HEK293 (cell line): Measurements from ENCODE around the gene INO80E.

Experiments
- CTCF ChIA-PET: fragments of 350-600 bp; formaldehyde crosslinking; extraction: SDS; loops from one replicate; lab custom pipeline; 2021; ENCODE audit warnings: antibody characterized with exemption; lab: Yijun Ruan, JAX
- POLR2A ChIA-PET: fragments of 300-600 bp; formaldehyde crosslinking; extraction: SDS; loops from one replicate; lab custom pipeline; 2020; ENCODE audit warnings: antibody characterized with exemption, inconsistent platforms; lab: Yijun Ruan, JAX
- H3K27ac ChIP-seq: fragments of 200-500 bp; sonication (Bioruptor generic); 2 replicates; pipeline ENCODE4 v1.5.1; 2014; ENCODE audit warnings: low read depth, low read length, control low read depth, inconsistent platforms; ENCODE audit errors: extremely low read depth
- H3K36me3 ChIP-seq, 2 experiments: fragments of 200-500 bp in 1 of 2; sonication (Bioruptor generic) in 1 of 2; 1 replicate in 1 of 2; 2 replicates in 1 of 2; pipeline ENCODE4 v1.5.1; 2014 to 2017; ENCODE audit warnings: inconsistent platforms in 2 of 2, low read length in 2 of 2; ENCODE audit not compliant: control insufficient read depth in 2 of 2, insufficient read depth in 1 of 2
- H3K4me1 ChIP-seq: fragments of 200-500 bp; sonication (Bioruptor generic); 2 replicates; pipeline ENCODE4 v1.5.1; 2014; ENCODE audit warnings: mild to moderate bottlenecking, low read length, inconsistent platforms; ENCODE audit not compliant: control insufficient read depth, insufficient read depth
- H3K4me3 ChIP-seq: 2 replicates; pipeline ENCODE4 v1.5.1; 2011; ENCODE audit warnings: low read depth, mild to moderate bottlenecking, control low read depth, low read length, moderate library complexity
- H3K9me3 ChIP-seq: fragments of 200-500 bp; sonication (Bioruptor generic); 2 replicates; pipeline ENCODE4 v1.5.1; 2014; ENCODE audit warnings: low read depth, low read length, inconsistent platforms; ENCODE audit not compliant: control insufficient read depth, insufficient read depth
- GFI1B ChIP-seq: fragments of 450-650 bp; formaldehyde crosslinking; IDR thresholded peaks from 2 replicates; pipeline ENCODE4 v1.5.1; 2016; ENCODE audit warnings: missing biosample characterization, missing genetic modification characterization
- KLF7 ChIP-seq: fragments of 450-650 bp; formaldehyde crosslinking; IDR thresholded peaks from 2 replicates; pipeline ENCODE4 v1.5.1; 2016; ENCODE audit warnings: missing biosample characterization, missing genetic modification characterization, borderline replicate concordance
- PBX3 ChIP-seq: sonication (generic); formaldehyde crosslinking; IDR thresholded peaks from 2 replicates; pipeline ENCODE4 v1.8.1; 2022; ENCODE audit warnings: mild to moderate bottlenecking, moderate library complexity, missing genetic modification reagents
- PRDM4 ChIP-seq: fragments of 450-650 bp; formaldehyde crosslinking; IDR thresholded peaks from 2 replicates; pipeline ENCODE4 v1.5.1; 2017; ENCODE audit warnings: missing biosample characterization, missing genetic modification characterization
- REPIN1 ChIP-seq: fragments of 450-650 bp; formaldehyde crosslinking; IDR thresholded peaks from 2 replicates; pipeline ENCODE4 v1.5.1; 2017; ENCODE audit warnings: missing biosample characterization, missing genetic modification characterization, low read depth
- SP3 ChIP-seq: fragments of 450-650 bp; formaldehyde crosslinking; IDR thresholded peaks from 2 replicates; pipeline ENCODE4 v1.5.1; 2016; ENCODE audit warnings: missing biosample characterization, missing genetic modification characterization
- YY2 ChIP-seq: fragments of 450-650 bp; formaldehyde crosslinking; IDR thresholded peaks from 2 replicates; pipeline ENCODE4 v1.5.1; 2016; ENCODE audit warnings: missing biosample characterization, missing genetic modification characterization
- ZBTB20 ChIP-seq: fragments of 450-650 bp; formaldehyde crosslinking; IDR thresholded peaks from 2 replicates; pipeline ENCODE4 v1.5.1; 2016; ENCODE audit warnings: missing biosample characterization, missing genetic modification characterization
- ZBTB44 ChIP-seq: fragments of 450-650 bp; IDR thresholded peaks from 2 replicates; pipeline ENCODE4 v1.5.1; 2018; ENCODE audit warnings: missing biosample characterization, mild to moderate bottlenecking, missing genetic modification characterization
- ZFP69B ChIP-seq: fragments of 450-650 bp; formaldehyde crosslinking; IDR thresholded peaks from 2 replicates; pipeline ENCODE4 v1.5.1; 2016; ENCODE audit warnings: missing biosample characterization, missing genetic modification characterization
- ZNF155 ChIP-seq: fragments of 450-650 bp; formaldehyde crosslinking; IDR thresholded peaks from 2 replicates; pipeline ENCODE4 v1.5.1; 2016; ENCODE audit warnings: missing biosample characterization, missing genetic modification characterization
- ZNF184 ChIP-seq: fragments of 450-650 bp; IDR thresholded peaks from 2 replicates; pipeline ENCODE4 v1.5.1; 2018; ENCODE audit warnings: missing biosample characterization, mild to moderate bottlenecking, missing genetic modification characterization
- ZNF302 ChIP-seq: fragments of 450-650 bp; formaldehyde crosslinking; IDR thresholded peaks from 2 replicates; pipeline ENCODE4 v1.5.1; 2016; ENCODE audit warnings: missing biosample characterization, missing genetic modification characterization, low read depth
- ZNF391 ChIP-seq: fragments of 450-650 bp; formaldehyde crosslinking; IDR thresholded peaks from 2 replicates; pipeline ENCODE4 v1.5.1; 2016; ENCODE audit warnings: low read depth, missing biosample characterization, missing genetic modification characterization, borderline replicate concordance
- ZNF488 ChIP-seq: fragments of 450-650 bp; formaldehyde crosslinking; IDR thresholded peaks from 2 replicates; pipeline ENCODE4 v1.5.1; 2016; ENCODE audit warnings: missing biosample characterization, missing genetic modification characterization
- ZNF501 ChIP-seq: fragments of 450-650 bp; formaldehyde crosslinking; IDR thresholded peaks from 2 replicates; pipeline ENCODE4 v1.5.1; 2016; ENCODE audit warnings: missing biosample characterization, missing genetic modification characterization
- ZNF513 ChIP-seq: fragments of 450-650 bp; IDR thresholded peaks from 2 replicates; pipeline ENCODE4 v1.5.1; 2018; ENCODE audit warnings: missing biosample characterization, missing genetic modification characterization
- ZNF518A ChIP-seq: fragments of 450-650 bp; formaldehyde crosslinking; conservative IDR thresholded peaks from 2 replicates; pipeline ENCODE4 v1.5.1; 2016; ENCODE audit warnings: low read depth, missing biosample characterization, missing genetic modification characterization
- ZNF785 ChIP-seq: fragments of 450-650 bp; formaldehyde crosslinking; IDR thresholded peaks from 2 replicates; pipeline ENCODE4 v1.5.1; 2016; ENCODE audit warnings: missing biosample characterization, missing genetic modification characterization

Gene INO80E

GRCh38 chr16:29972992-29973383, 23.1 kb upstream of the INO80E start (continued):
- TF ChIP-seq ZNF518A (tag by site-specific recombination) (peak; percentile 52), ZNF785 (tag by site-specific recombination) (0 out of 2 replicates have a peak, but pooled peaks have one; percentile 30), YY2 (peak; percentile 61), ZNF184 (tag by site-specific recombination) (peak; percentile 24; the same call in 1 of the 2 replicates), REPIN1 (0 out of 2 replicates have a peak, but pooled peaks have one; percentile 29), ZNF391 (tag by site-specific recombination) (peak; percentile 68; the same call in 1 of the 2 replicates), ZNF488 (no peak), ZNF155 (tag by site-specific recombination) (peak; percentile 60; the same call in 1 of the 2 replicates), KLF7 (tag by site-specific recombination) (0 out of 2 replicates have a peak, but pooled peaks have one; percentile 58), ZNF501 (tag by site-specific recombination) (peak; percentile 69), SP3 (tag by site-specific recombination) (no peak), ZBTB20 (tag by site-specific recombination) (0 out of 2 replicates have a peak, but pooled peaks have one; percentile 20), ZNF513 (tag by site-specific recombination) (peak; percentile 22; the same call in 1 of the 2 replicates), PRDM4 (tag by site-specific recombination) (peak; percentile 55; the same call in 1 of the 2 replicates)

- peaks cover 8% of the 10 kb centered on the region for H3K4me1 ChIP-seq
- CTCF ChIA-PET, result interaction anchor here (0.6 to 3.2 kb wide), 10 partner anchors 11 to 163 kb away, joined by 3 to 13 read pairs (median 4); partner anchors contain the start of genes KCTD13 and TMEM219
- peak within 1 kb of the TSS; percentile 76 for H3K27ac ChIP-seq
- POLR2A ChIA-PET, result interaction anchor here (0.5 to 5.4 kb wide), 36 partner anchors 9 to 677 kb away, joined by 3 to 58 read pairs (median 5); partner anchors contain the start of genes ASPHD1, HIRIP3, INO80E and KCTD13
- peaks cover 0 to 57% of the 10 kb centered on the region in 2 experiments; a peak in 2 of 3 replicates for H3K36me3 ChIP-seq
- H3K9me3 ChIP-seq, result no peaks in the 10 kb centered on the region
- H3K4me3 ChIP-seq, result peak within 1 kb of the TSS; percentile 72
- peak; percentile 92 for TF ChIP-seq ZFP69B
- 0 out of 2 replicates have a peak, but pooled peaks have one; percentile 6 for TF ChIP-seq ZNF513 (tag by site-specific recombination)
- peak; percentile 45; the same call in 1 of the 2 replicates for TF ChIP-seq PBX3 (CRISPR knock-in tag)
- no peak for TF ChIP-seq ZNF302 (tag by site-specific recombination)
- TF ChIP-seq ZBTB44 (tag by site-specific recombination), result 0 out of 2 replicates have a peak, but pooled peaks have one; percentile 66
- TF ChIP-seq GFI1B (tag by site-specific recombination), result 0 out of 2 replicates have a peak, but pooled peaks have one; percentile 11
These were observed 22.4 kb upstream of the INO80E start, which contains the start of gene TAOK2 for GRCh38 chr16:29973384-29974246. TAOK2 (plus strand) TSS chr16:29973868; CDS start chr16:29977773, 3,905 bp downstream.
